HL-60 (cell line): Measurements from ENCODE around the gene GTF2IRD1.
"Not testable (repeated sequence)": the region's sequence is repeated elsewhere in the genome, so short reads cannot be mapped to it uniquely, and the experiment has no call there.

Experiments used
- GABPA ChIP-seq: IDR thresholded peaks from 2 replicates; pipeline ENCODE4 v1.6.1; 2012; ENCODE audit warnings: low read depth
- POLR2AphosphoS5 ChIP-seq: IDR thresholded peaks from 2 replicates; pipeline ENCODE4 v1.6.1; 2012; ENCODE audit warnings: low read depth
- TF ChIP-seq, protein P1 (sequence below): IDR thresholded peaks from one replicate; pipeline ENCODE4 v1.5.1; 2011; ENCODE audit warnings: low read length, control low read depth, inconsistent platforms; ENCODE audit not compliant: insufficient read depth

DNA sequence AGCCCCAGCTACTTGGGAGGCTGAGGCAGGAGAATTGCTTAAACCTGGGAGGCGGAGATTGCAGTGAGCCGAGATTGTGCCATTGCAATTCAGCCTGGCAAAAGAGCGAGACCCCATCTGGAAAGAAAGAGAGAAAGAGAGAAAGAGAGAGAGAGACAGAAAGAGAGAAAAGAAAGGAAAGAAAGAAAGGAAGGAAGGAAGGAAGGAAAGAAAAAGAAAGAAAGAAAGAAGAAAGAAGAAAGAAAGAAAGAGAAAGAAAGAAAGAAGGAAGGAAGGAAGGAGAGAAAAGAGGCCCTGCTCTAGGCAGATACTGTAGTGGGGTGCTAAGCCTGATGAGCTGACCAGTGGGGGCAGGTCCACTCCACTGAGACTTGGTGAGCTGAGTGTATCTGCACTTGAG lies 13.6 kb upstream of the GTF2IRD1 start:
- TF ChIP-seq, protein P1, sequence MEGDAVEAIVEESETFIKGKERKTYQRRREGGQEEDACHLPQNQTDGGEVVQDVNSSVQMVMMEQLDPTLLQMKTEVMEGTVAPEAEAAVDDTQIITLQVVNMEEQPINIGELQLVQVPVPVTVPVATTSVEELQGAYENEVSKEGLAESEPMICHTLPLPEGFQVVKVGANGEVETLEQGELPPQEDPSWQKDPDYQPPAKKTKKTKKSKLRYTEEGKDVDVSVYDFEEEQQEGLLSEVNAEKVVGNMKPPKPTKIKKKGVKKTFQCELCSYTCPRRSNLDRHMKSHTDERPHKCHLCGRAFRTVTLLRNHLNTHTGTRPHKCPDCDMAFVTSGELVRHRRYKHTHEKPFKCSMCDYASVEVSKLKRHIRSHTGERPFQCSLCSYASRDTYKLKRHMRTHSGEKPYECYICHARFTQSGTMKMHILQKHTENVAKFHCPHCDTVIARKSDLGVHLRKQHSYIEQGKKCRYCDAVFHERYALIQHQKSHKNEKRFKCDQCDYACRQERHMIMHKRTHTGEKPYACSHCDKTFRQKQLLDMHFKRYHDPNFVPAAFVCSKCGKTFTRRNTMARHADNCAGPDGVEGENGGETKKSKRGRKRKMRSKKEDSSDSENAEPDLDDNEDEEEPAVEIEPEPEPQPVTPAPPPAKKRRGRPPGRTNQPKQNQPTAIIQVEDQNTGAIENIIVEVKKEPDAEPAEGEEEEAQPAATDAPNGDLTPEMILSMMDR = not testable (repeated sequence)
- not testable (repeated sequence) for TF ChIP-seq POLR2AphosphoS5, GABPA
